ENCODE measurements around the gene TCP10L.

- TF ChIP-seq POLR2A (IDR thresholded peaks at IDR 0.05): no peak
- no peak for TF ChIP-seq POLR2AphosphoS5 (IDR thresholded peaks at IDR 0.05; ENCODE audit: insufficient read depth in 1 of 2, low read depth in 1 of 2)
These were observed 49.7 kb downstream of the TCP10L start for GRCh38 chr21:32535612-32536011.
